GM23338 (cell line): ENCODE measurements around the gene ERFE. TPM values are rescaled to one million over a fixed set of nuclear protein-coding genes. Genes with fewer than 3 reads are reported as not detected.

Source experiments
- ATAC-seq: fragments of 200-7000 bp; cut with Tn5 transposase; 3 replicates; pipeline ENCODE4 v1.9.1; 2020
- DNase-seq: peaks from one replicate; pipeline ENCODE4 v3.0.0-alpha.2; 2015; ENCODE audit warnings: low spot score
- H2AFZ ChIP-seq: fragments of 200-600 bp; sonication (generic); 2 replicates; pipeline ENCODE4 v1.8.0; 2016; ENCODE audit warnings: antibody characterized with exemption, mild to moderate bottlenecking, moderate library complexity
- H3F3A ChIP-seq: fragments of 200-600 bp; sonication (generic); replicated peaks from 2 replicates; pipeline ENCODE4 v1.8.0; 2017; ENCODE audit warnings: antibody characterized with exemption, mixed run types, low read depth
- H3K27ac ChIP-seq: fragments of 200-600 bp; sonication (generic); 2 replicates; pipeline ENCODE4 v1.6.1; 2016; ENCODE audit warnings: low read depth
- H3K27me3 ChIP-seq: fragments of 200-600 bp; sonication (generic); 2 replicates; pipeline ENCODE4 v1.8.0; 2016; ENCODE audit warnings: mild to moderate bottlenecking, mixed run types, moderate library complexity; ENCODE audit not compliant: insufficient read depth
- H3K36me3 ChIP-seq: fragments of 200-600 bp; sonication (generic); 2 replicates; pipeline ENCODE4 v1.8.0; 2016; ENCODE audit warnings: mild to moderate bottlenecking; ENCODE audit not compliant: insufficient read depth
- H3K4me1 ChIP-seq: fragments of 200-600 bp; sonication (generic); 2 replicates; pipeline ENCODE4 v1.8.0; 2016; ENCODE audit warnings: mild to moderate bottlenecking, moderate library complexity; ENCODE audit not compliant: insufficient read depth
- H3K4me2 ChIP-seq: fragments of 200-600 bp; sonication (generic); 2 replicates; pipeline ENCODE4 v1.7.1; 2017; ENCODE audit warnings: mixed run types
- H3K4me3 ChIP-seq: fragments of 200-600 bp; sonication (generic); 2 replicates; pipeline ENCODE4 v1.6.1; 2016; ENCODE audit warnings: mixed run types
- H3K79me2 ChIP-seq: fragments of 200-600 bp; sonication (generic); replicated peaks from 2 replicates; pipeline ENCODE4 v1.8.0; 2017; ENCODE audit warnings: mild to moderate bottlenecking; ENCODE audit not compliant: insufficient read depth
- H3K9me2 ChIP-seq: fragments of 200-600 bp; sonication (generic); 2 replicates; pipeline ENCODE4 v1.8.0; 2017; ENCODE audit not compliant: insufficient read depth
- H4K20me1 ChIP-seq: fragments of 200-600 bp; sonication (generic); replicated peaks from 2 replicates; pipeline ENCODE4 v1.8.0; 2017; ENCODE audit warnings: mild to moderate bottlenecking; ENCODE audit not compliant: insufficient read depth
- H3K27ac Mint-ChIP-seq: 2 replicates; pipeline ENCODE4 v1.8.0; 2020; ENCODE audit warnings: inconsistent platforms, mild to moderate bottlenecking, moderate library complexity, mixed read lengths
- H3K27me3 Mint-ChIP-seq: 3 replicates; pipeline ENCODE4 v1.8.0; 2022; ENCODE audit warnings: low read depth, mild to moderate bottlenecking, moderate library complexity, mixed read lengths, inconsistent platforms; ENCODE audit not compliant: insufficient read depth, poor library complexity
- H3K36me3 Mint-ChIP-seq: 3 replicates; pipeline ENCODE4 v1.8.0; 2021; ENCODE audit warnings: low read depth, mild to moderate bottlenecking, inconsistent platforms, moderate library complexity, mixed read lengths
- H3K4me1 Mint-ChIP-seq: 3 replicates; pipeline ENCODE4 v1.8.0; 2020; ENCODE audit warnings: mild to moderate bottlenecking, inconsistent platforms, mixed read lengths
- H3K4me3 Mint-ChIP-seq: 3 replicates; pipeline ENCODE4 v1.8.0; 2021; ENCODE audit warnings: moderate library complexity, mild to moderate bottlenecking, inconsistent platforms, mixed read lengths
- H3K9me3 Mint-ChIP-seq: 3 replicates; pipeline ENCODE4 v1.8.0; 2020; ENCODE audit warnings: moderate library complexity, mild to moderate bottlenecking, inconsistent platforms, mixed read lengths
- CREB1 ChIP-seq: fragments of 250-450 bp; sonication (Bioruptor Pico); IDR thresholded peaks from 2 replicates; pipeline ENCODE4 v1.5.0; 2020; ENCODE audit warnings: low read depth, mild to moderate bottlenecking, moderate library complexity
- CTCF ChIP-seq, 2 experiments: fragments of 200-600 bp in 1 of 2; sonication (generic) in 1 of 2; conservative IDR thresholded peaks; 2 replicates each; pipeline versions ENCODE4 v1.5.1 to v1.6.1; 2016 to 2017; ENCODE audit warnings: antibody characterized with exemption in 2 of 2, low read depth in 2 of 2, mild to moderate bottlenecking in 2 of 2, moderate library complexity in 1 of 2
- EZH2 ChIP-seq: fragments of 200-600 bp; sonication (generic); IDR thresholded peaks from one replicate; pipeline ENCODE4 v1.8.0; 2017; ENCODE audit warnings: antibody characterized with exemption, mild to moderate bottlenecking, low read depth; ENCODE audit not compliant: unreplicated experiment
- POLR2AphosphoS5 ChIP-seq: IDR thresholded peaks from 2 replicates; pipeline ENCODE4 v1.6.1; 2016; ENCODE audit warnings: antibody characterized with exemption, low read depth
- REST ChIP-seq: IDR thresholded peaks from one replicate; pipeline ENCODE4 v1.6.1; 2018; ENCODE audit warnings: antibody characterized with exemption; ENCODE audit not compliant: unreplicated experiment
- STAT1 ChIP-seq: IDR thresholded peaks from one replicate; pipeline ENCODE4 v1.6.1; 2016; ENCODE audit warnings: antibody characterized with exemption; ENCODE audit not compliant: unreplicated experiment
- ZNF114 ChIP-seq: fragments of 250-450 bp; sonication (Bioruptor Pico); IDR thresholded peaks from 2 replicates; pipeline ENCODE4 v1.5.0; 2020; ENCODE audit warnings: mild to moderate bottlenecking, moderate library complexity
- ZNF331 ChIP-seq: fragments of 250-450 bp; sonication (Bioruptor Pico); IDR thresholded peaks from 2 replicates; pipeline ENCODE4 v1.5.0; 2020; ENCODE audit warnings: low read depth, mild to moderate bottlenecking, moderate library complexity
- ZNF462 ChIP-seq: fragments of 250-450 bp; sonication (Bioruptor Pico); IDR thresholded peaks from 2 replicates; pipeline ENCODE4 v1.5.0; 2020; ENCODE audit warnings: mild to moderate bottlenecking, moderate library complexity
- polyA plus RNA-seq: library from polyadenylated mRNA; unstranded; fragments of >200 nt; fragmentation: Nextera tagmentation; extraction: Ambion mirVana; gene quantifications from 2 replicates; pipeline ENCODE4 v1.2.1, GENCODE V29; 2016
- total RNA-seq: library from RNA; depleted of rRNA; stranded (reverse); fragments of >200 nt; shearing (Covaris generic); gene quantifications from 2 replicates; pipeline ENCODE4 v1.2.3, GENCODE V29; 2014

ERFE gene
- total and polyA plus RNA-seq, 2 experiments from 2014 or later = 1.0 to 3.3 TPM

- no peaks in the 10 kb centered on the region for H3K4me1 ChIP-seq
- no peaks in the 10 kb centered on the region for H3K79me2 ChIP-seq
- Mint-ChIP-seq H3K4me1 (no peaks in the 10 kb centered on the region), H3K27me3 (peaks cover 18% of the 10 kb centered on the region), H3K36me3 (peaks cover 34% of the 10 kb centered on the region), H3K9me3 (no peaks in the 10 kb centered on the region), H3K4me3 (no peak overlapping the region), H3K27ac (no peak overlapping the region)
- no peak overlapping the region for H3K4me3 ChIP-seq
- no peaks in the 10 kb centered on the region for H3F3A ChIP-seq
- H3K27ac ChIP-seq = no peak overlapping the region
- no peaks in the 10 kb centered on the region for H3K36me3 ChIP-seq
- H3K27me3 ChIP-seq = peaks cover 11% of the 10 kb centered on the region
- H3K4me2 ChIP-seq = no peak overlapping the region
- H4K20me1 ChIP-seq = no peaks in the 10 kb centered on the region; the same call in 1 of the 2 replicates
- ATAC-seq = no peak
- no peak overlapping the region for H2AFZ ChIP-seq
- DNase-seq = no peak
- no peaks in the 10 kb centered on the region for H3K9me2 ChIP-seq
- TF ChIP-seq STAT1 (no peak), POLR2AphosphoS5 (no peak), ZNF331 (no peak)
Measured at GRCh38 chr2:238169048-238169707, 10.4 kb downstream of the ERFE start.

GRCh38 chr2:238169708-238170251 lies 11.0 kb downstream of the ERFE start:
- H3K4me2 ChIP-seq = no peak overlapping the region
- H3K36me3 ChIP-seq = no peaks in the 10 kb centered on the region
- no peak for TF ChIP-seq ZNF331
- TF ChIP-seq CTCF (conservative IDR thresholded peaks at IDR 0.05; ENCODE audit: low read depth in 2 of 2) = no peak
- TF ChIP-seq STAT1 = no peak
- no peak for TF ChIP-seq EZH2
- TF ChIP-seq ZNF114 (CRISPR knock-in tag) = no peak
- no peak for TF ChIP-seq ZNF462 (CRISPR knock-in tag)
- no peak for TF ChIP-seq CREB1 (CRISPR knock-in tag)
- no peak for TF ChIP-seq REST

More at GRCh38 chr2:238169708-238170251, 11.0 kb downstream of the ERFE start:
- Histone ChIP-seq H3K4me3 (no peak overlapping the region), H4K20me1 (no peaks in the 10 kb centered on the region; the same call in 1 of the 2 replicates), H2AFZ (no peak overlapping the region), H3K4me1 (no peaks in the 10 kb centered on the region), H3F3A (no peaks in the 10 kb centered on the region), H3K27ac (no peak overlapping the region), H3K79me2 (no peaks in the 10 kb centered on the region), H3K9me2 (no peaks in the 10 kb centered on the region), H3K27me3 (peaks cover 5% of the 10 kb centered on the region; the same call in 1 of the 2 replicates)
- ATAC-seq (no peak), DNase-seq (no peak)
- 0 out of 2 replicates have a peak overlapping the region, but pooled peaks have one; percentile 4 for H3K27ac Mint-ChIP-seq
- H3K4me1 Mint-ChIP-seq = no peaks in the 10 kb centered on the region
- no peak overlapping the region for H3K4me3 Mint-ChIP-seq
- peaks cover 12% of the 10 kb centered on the region for H3K27me3 Mint-ChIP-seq
- peaks cover 34% of the 10 kb centered on the region for H3K36me3 Mint-ChIP-seq
- H3K9me3 Mint-ChIP-seq = no peaks in the 10 kb centered on the region
